ENCODE results near the gene RFWD3. TPM values are rescaled to one million over a fixed set of nuclear protein-coding genes. Genes with fewer than 3 reads are reported as not detected.

Gene RFWD3, protein sequence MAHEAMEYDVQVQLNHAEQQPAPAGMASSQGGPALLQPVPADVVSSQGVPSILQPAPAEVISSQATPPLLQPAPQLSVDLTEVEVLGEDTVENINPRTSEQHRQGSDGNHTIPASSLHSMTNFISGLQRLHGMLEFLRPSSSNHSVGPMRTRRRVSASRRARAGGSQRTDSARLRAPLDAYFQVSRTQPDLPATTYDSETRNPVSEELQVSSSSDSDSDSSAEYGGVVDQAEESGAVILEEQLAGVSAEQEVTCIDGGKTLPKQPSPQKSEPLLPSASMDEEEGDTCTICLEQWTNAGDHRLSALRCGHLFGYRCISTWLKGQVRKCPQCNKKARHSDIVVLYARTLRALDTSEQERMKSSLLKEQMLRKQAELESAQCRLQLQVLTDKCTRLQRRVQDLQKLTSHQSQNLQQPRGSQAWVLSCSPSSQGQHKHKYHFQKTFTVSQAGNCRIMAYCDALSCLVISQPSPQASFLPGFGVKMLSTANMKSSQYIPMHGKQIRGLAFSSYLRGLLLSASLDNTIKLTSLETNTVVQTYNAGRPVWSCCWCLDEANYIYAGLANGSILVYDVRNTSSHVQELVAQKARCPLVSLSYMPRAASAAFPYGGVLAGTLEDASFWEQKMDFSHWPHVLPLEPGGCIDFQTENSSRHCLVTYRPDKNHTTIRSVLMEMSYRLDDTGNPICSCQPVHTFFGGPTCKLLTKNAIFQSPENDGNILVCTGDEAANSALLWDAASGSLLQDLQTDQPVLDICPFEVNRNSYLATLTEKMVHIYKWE
- total RNA-seq (ENCODE audit: unreplicated experiment) = 30.5 TPM
- long read RNA-seq, partial matches to known transcripts = 0 of 2 reads
- long read RNA-seq, other reads (novel, unspliced or antisense) = 1 of 2 reads

DNA sequence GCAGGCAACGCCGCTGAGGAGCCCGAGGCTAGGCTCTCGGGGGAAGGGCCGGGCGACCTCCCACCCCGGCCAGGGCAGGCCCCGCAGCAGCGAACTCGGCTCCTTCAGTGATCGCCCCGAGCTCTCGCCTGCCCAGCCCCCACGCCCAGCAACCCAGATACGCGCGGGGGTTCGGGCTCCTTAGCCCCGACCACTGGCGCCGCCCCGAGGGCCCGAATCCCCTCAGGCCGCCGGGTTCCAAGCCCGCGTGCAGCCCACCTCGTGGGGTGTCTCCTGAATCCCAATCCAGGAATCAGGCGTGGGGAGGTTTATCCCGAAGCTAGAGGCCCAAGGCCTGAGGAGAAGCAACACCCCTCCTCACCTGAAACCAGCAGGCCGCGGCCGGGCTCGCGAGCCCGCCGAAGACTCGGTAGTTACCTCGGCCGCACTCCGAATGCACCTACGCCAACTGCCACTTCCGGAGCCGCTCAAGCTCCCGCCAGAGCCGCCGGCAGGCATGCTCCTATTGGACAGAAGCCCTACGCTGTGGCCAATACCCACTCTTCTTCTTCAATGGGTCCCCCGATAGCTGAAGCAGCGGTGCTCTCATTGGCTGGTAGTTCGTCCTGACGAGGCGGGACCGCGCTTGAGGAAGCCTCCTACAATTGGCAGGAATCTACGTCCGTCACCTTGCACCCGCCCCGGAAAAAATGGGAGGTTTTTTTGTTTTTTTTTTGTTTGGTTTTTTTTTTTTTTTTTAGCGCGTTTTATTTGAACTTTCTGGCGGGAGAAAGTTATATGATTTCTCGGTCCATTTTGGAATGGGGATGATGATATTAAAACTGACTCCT is at the start of gene RFWD3:
Gene RFWD3, minus strand, starts transcription at position 453 of the 830 bp plus-strand sequence. CDS start 5,428 bp downstream, outside the sequence.
- H3K36me3 Mint-ChIP-seq (ENCODE audit: unreplicated experiment) = no peaks in the 10 kb centered on the region
- peak within 1 kb of the TSS; percentile 69 for H3K27ac Mint-ChIP-seq (ENCODE audit: unreplicated experiment)
- no peaks in the 10 kb centered on the region for H3K27me3 Mint-ChIP-seq (ENCODE audit: unreplicated experiment)
- H3K4me1 Mint-ChIP-seq (ENCODE audit: low read depth, unreplicated experiment) = peaks cover 4% of the 10 kb centered on the region
- TF ChIP-seq, protein P1, sequence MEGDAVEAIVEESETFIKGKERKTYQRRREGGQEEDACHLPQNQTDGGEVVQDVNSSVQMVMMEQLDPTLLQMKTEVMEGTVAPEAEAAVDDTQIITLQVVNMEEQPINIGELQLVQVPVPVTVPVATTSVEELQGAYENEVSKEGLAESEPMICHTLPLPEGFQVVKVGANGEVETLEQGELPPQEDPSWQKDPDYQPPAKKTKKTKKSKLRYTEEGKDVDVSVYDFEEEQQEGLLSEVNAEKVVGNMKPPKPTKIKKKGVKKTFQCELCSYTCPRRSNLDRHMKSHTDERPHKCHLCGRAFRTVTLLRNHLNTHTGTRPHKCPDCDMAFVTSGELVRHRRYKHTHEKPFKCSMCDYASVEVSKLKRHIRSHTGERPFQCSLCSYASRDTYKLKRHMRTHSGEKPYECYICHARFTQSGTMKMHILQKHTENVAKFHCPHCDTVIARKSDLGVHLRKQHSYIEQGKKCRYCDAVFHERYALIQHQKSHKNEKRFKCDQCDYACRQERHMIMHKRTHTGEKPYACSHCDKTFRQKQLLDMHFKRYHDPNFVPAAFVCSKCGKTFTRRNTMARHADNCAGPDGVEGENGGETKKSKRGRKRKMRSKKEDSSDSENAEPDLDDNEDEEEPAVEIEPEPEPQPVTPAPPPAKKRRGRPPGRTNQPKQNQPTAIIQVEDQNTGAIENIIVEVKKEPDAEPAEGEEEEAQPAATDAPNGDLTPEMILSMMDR (IDR thresholded peaks at IDR 0.05; ENCODE audit: partially characterized antibody, unreplicated experiment) = no peak
- H3K4me3 Mint-ChIP-seq (ENCODE audit: unreplicated experiment) = peak within 1 kb of the TSS; percentile 96
- peaks cover 3% of the 10 kb centered on the region for H3K9me3 Mint-ChIP-seq (ENCODE audit: unreplicated experiment)
- peak; percentile 93 for DNase-seq

DNA sequence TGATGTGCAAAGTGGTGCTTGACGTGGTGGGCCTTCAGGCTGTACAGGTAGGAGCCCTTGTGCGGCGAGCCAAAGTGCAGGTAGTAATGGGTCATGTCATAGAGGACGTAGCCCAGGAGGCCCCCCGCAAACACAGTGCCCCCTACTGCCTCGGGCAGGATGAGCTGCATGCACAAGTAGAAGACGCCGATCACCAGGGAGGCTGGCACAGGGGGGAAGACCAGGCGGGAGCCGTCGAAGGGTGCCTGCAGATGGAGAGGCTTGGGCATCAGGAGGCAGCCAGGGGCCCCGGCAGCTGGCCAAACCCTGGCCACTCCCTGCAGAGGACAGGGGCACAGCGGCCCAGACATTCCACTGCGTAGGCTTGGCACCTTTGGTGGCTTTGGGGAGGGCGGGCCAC is 49.7 kb upstream of the RFWD3 start:
- Mint-ChIP-seq H3K4me3 (ENCODE audit: unreplicated experiment) (no peak overlapping the region), H3K27ac (ENCODE audit: unreplicated experiment) (no peak overlapping the region), H3K27me3 (ENCODE audit: unreplicated experiment) (peaks cover 3% of the 10 kb centered on the region), H3K36me3 (ENCODE audit: unreplicated experiment) (no peaks in the 10 kb centered on the region), H3K9me3 (ENCODE audit: unreplicated experiment) (peaks cover 4% of the 10 kb centered on the region), H3K4me1 (ENCODE audit: low read depth, unreplicated experiment) (no peaks in the 10 kb centered on the region)
- TF ChIP-seq, protein P1 (IDR thresholded peaks at IDR 0.05; ENCODE audit: partially characterized antibody, unreplicated experiment) = no peak
- DNase-seq = no peak

DNA sequence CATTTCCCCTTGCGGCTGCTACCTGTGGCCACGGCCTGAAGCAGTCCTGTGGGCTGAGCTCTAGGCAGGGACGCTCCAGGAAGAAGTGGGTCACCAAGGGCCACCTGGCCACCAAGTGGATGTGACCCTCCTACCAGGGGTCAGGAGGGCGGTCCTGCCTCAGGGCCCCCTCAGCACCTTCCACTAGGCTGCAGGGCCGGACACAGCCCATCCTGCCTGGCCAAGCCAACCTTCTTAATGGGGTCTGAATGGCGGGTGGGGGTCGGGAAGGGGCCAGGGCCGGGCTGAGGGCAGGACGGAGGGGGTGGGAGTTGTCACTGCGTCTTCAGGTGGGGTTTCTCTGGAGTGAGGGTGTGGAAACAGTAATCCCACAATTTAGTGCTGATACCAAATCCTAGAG is 47.2 kb upstream of the RFWD3 start:
- TF ChIP-seq, protein P1 (IDR thresholded peaks at IDR 0.05; ENCODE audit: partially characterized antibody, unreplicated experiment) = no peak
- DNase-seq = no peak
- Mint-ChIP-seq H3K4me3 (ENCODE audit: unreplicated experiment) (no peak overlapping the region), H3K27me3 (ENCODE audit: unreplicated experiment) (peaks cover 3% of the 10 kb centered on the region), H3K9me3 (ENCODE audit: unreplicated experiment) (peaks cover 4% of the 10 kb centered on the region), H3K36me3 (ENCODE audit: unreplicated experiment) (no peaks in the 10 kb centered on the region), H3K27ac (ENCODE audit: unreplicated experiment) (no peak overlapping the region), H3K4me1 (ENCODE audit: low read depth, unreplicated experiment) (no peaks in the 10 kb centered on the region)

DNA sequence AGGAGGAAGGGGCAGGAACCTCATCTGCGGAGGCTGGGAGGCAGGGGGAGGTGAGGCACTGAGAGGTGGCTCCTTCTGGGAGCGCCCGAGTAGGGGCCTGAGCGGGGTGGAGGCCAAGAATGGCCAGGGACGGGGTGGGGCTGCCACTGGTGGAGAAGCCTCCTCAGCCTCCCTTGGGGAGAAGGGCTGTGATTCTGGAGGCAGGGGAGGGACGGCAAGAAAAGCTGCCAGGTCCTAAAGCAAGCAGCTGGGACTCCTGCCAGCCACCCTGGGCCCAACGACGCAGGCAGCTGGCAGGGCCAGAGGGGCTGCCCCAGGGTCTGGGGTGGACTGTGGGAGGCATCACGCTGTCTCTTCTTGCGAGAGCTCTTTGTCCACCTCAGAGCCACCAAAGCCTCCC is 46.6 kb upstream of the RFWD3 start:
- H3K27me3 Mint-ChIP-seq (ENCODE audit: unreplicated experiment) = peaks cover 2% of the 10 kb centered on the region
- no peaks in the 10 kb centered on the region for H3K36me3 Mint-ChIP-seq (ENCODE audit: unreplicated experiment)
- peaks cover 6% of the 10 kb centered on the region for H3K9me3 Mint-ChIP-seq (ENCODE audit: unreplicated experiment)
- TF ChIP-seq, protein P1 (IDR thresholded peaks at IDR 0.05; ENCODE audit: partially characterized antibody, unreplicated experiment) = no peak
- H3K27ac Mint-ChIP-seq (ENCODE audit: unreplicated experiment) = no peak overlapping the region
- no peak overlapping the region for H3K4me3 Mint-ChIP-seq (ENCODE audit: unreplicated experiment)
- H3K4me1 Mint-ChIP-seq (ENCODE audit: low read depth, unreplicated experiment) = no peaks in the 10 kb centered on the region
- no peak for DNase-seq

All from glutamatergic neuron (in vitro differentiated cells).